Measurements from ENCODE around the gene FARP1.

The FARP1 gene

DNA sequence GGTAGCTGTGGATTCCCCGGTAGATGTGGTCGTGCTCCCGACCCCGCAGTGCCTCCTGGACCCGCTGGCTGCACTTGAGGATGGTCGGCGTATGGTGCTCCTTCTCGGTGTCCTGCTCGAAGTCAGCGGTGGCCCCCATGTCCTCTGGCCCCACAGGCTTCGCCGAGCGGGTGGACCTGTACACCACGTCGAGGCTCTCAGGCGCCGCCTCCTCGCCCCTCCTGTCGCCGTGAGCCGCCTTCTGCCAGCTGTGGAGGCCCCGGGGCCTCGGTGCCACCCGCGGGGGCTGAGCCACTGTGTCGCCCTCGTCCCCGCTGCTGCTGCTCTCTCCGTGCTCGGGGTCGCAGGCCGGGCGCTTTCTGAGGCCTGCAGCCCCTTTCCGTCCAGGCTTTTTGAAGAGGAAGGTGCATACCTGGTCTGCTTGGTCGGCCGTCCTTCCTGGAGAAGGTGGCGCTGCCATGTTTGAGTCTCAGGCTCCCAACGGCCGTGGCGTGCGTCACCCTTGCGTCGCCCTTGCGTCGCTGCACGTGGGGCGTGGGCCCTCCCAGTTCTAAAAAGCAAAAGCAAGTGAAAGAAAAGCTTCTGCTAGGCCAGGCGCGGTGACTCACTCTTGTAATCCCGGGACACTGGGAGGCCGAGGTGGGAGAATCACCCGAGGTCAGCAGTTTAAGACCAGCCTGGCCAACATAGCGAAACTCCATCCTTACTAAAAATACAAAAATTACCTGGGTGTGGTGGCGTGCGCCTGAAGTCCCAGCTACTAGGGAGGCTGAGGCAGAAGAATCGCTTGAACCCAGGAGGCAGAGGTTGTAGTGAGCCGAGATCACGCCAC, 34.1 kb downstream of the FARP1 start, which contains the start of gene RNF113B:
RNF113B (minus strand) TSS at position 493 of the 832 bp plus-strand sequence; CDS start at position 460, 33 bp downstream.
- no peak for DNase-seq

DNA sequence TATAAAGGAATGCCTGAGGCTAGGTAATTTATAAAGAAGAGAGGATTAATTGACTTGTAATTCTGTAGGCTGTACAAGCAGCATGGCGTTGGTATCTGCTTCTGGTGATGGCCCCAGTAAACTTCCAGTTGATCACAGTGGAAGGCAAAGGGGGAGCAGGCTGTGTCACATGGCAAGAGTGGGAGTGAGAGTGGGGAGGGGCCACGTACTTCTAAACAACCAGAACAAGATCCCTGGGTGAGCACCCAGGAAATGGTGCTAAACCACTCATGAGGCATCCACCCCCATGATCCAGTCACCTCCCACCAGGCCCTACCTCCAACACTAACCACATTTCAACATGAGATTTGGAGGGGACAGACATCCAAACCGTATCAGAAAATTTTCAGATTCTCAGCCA, 37.2 kb downstream of the FARP1 start:
- no peak for DNase-seq

DNA sequence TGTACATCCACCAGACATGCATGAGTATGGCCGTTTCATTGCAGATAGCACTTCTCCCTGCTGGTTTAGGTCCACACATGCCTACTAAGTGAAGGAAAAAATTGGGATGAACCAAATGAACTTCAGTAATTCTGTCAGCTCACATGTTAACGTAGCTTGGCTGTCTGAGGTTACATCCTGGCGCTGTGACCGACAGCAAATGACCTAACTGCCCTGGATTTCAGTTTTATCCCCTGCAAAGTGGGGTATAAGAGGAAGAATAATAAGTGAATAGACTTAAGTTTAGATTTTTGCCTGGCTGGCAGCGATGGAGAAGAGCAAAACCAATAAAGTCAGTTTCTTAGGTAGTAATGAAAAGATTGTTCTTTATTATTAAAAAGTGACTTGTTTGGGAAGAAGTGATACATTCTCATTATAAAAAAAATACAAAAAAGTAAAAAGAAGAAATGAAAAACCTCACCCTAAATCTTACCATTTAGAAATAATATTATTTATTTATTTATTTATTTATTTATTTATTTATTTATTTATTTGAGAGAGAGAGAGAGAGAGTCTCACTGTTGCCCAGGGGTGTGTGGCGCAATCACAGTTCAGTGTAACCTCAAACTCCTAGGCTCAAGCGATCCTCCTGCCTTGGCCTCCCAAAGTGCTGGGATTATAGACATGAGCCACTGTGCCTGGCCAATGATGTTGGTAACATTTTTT, 38.4 kb downstream of the FARP1 start:
- DNase-seq: no peak

DNA sequence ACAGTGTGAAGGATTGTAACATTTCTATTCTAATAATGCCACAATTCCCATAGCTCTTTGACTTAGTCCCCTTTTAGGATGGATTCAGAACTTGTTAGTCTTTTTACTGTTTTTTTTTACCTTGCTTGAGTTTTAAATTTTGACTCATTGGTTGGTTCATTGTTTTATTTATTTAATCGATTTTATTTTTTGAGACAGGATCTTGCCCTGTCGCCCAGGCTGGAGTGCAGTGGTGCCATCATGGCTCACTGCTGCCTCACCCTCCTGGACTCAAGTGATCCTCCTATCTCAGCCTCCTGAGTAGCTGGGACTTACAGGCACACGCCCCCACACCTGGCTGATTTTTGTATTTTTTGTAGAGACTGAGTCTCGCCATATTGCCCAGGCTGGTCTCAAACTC, 39.3 kb downstream of the FARP1 start:
- DNase-seq: no peak

DNA sequence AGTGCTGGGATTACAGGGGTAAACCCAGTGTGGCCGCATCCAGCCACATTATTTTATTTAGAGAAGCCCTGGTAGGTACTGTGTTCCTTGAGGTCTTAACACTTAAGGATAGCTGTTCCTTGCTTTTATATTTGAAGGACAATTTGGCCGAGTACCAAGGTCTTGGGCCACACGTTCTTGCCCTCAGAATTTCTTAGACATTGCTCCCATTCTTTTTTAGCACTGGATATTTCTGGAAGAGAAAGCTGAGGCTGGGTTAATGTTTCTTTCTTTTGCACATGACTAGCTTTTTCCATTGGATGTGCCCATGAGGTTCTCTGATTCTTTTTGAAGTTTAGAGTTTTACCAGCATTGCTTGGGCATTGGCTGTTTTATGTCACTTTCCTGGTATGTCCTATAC, 39.7 kb downstream of the FARP1 start:
- DNase-seq: no peak

DNA sequence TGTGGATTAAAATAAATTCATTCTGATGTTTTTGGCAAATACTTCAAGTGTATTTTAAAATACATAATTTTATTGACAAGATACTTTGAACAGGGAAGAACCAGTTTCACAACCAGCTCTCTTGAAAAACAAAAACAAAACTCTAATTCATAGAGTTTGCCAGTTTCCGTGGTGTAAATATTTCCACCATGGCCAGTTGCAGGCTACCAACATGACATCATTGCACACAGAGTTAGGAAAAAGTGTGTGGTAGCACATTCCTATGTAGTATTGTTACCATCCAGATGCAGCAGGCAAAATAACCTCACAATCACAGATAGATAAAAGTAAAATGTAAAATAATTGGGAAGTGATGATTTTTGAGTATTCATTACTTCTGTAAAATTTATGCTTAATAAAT, 41.9 kb downstream of the FARP1 start:
- no peak for DNase-seq

DNA sequence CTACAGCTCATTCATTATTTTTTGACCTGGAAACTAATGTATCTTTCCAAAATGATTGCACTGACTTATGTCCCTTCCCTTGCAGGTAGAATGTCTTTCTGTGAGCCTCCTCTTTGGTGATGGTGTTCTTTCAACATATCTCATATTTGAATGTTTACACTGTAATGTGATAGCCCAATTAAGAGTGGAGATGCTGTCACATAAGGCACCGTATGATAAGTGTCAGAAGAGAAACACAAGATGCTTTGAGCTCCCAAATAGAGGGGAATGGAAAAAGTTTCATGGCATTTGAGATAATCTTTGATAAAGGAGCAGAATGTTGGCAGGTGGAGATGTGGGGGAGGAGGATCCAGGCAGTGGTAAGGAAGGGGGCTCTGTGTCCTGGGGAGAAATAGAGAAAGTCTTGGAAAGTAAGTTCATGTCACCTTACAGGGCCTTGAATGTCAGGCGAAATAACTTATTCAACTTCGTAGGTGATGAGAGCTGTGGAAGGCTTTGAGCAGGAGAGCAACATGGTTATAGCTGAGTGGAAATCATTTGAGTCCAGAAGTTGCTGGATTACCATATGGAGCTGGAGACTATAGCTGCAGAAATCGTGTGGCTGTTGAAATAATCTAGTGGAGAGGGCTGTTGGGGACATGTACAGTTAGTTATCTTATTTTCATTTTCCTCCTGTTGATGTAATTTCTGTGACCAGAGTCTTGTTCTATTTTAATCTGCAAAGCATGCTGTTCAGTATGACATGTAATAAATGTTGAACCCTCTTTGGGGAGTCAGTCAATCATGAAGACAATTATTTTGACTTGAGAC, 44.5 kb downstream of the FARP1 start:
- no peak for DNase-seq

DNA sequence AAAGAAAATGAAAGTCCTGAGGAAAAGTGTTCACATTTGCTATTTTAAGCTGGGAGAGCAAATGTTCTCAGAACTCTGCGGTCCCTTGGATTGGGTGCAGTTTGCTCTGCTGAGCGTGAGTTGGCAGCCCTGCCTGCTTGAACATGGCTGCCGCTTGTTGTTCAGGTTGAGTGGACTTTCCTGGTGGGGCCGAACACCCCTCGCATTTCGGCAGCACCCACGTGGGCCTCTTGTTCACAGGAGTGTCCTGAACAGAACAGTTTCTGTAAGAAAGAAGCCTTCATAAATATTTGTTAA, 45.0 kb downstream of the FARP1 start:
- no peak for DNase-seq

DNA sequence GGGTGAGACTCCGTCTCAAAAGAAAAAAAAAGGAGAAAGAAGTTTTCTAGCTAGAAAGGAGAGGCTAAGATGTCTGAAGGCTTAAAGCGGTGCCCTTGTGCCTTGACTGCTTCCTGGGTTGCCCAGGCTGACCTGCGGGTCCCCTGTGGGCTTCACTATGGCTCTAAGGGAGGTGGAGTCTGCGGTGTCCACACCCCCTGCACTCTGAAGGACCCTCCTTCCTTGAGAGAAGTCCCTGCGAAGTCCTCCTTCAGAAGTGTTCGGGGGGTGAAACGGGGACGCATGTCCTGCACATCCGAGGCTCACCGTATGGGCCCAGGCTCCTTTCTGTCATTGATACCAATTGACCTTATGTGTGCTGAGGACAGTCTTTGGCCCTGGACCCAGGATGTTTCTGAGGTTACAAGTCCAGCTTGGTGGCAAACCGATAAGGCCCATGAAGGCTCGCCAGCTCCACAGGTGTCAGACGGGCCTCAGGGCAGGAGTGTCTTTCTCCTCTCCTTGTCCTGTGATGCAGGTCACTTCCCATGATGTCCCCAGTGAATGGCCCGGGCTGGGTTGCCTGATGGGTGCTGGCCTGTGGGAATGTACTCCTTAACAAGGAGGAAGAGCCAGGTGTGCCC, 45.8 kb downstream of the FARP1 start:
- no peak for DNase-seq

DNA sequence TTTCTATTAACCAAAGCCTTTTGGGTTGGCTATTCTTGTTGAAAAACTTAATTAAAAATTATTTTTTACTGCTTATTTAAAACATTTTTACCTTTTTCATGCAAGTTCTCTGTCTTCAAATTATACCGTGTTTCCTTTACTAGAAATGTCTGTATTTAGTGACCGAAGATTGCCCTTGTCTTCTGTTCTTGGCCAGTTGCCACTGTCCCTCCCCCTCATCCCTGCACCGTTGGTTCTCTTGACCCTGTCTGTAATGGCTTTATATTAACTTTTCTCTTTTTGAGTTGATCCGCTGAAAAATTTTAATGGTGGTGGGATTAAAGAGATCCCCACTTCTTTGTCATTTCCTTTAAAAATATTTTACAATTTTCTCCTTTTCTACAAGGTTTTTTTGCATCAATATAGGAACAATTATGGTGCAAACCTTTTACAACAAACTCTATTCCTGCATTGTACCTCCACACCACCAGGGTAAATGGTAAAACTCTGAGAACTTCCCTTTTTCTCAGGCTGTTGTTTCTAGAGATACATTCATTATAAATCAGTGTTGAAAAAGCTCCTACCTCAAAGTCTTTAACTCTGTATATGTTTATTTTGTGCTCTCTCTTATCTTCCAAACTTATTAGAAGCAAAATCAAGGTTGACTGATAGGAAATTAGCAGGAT, 47.1 kb downstream of the FARP1 start:
- DNase-seq: no peak

DNA sequence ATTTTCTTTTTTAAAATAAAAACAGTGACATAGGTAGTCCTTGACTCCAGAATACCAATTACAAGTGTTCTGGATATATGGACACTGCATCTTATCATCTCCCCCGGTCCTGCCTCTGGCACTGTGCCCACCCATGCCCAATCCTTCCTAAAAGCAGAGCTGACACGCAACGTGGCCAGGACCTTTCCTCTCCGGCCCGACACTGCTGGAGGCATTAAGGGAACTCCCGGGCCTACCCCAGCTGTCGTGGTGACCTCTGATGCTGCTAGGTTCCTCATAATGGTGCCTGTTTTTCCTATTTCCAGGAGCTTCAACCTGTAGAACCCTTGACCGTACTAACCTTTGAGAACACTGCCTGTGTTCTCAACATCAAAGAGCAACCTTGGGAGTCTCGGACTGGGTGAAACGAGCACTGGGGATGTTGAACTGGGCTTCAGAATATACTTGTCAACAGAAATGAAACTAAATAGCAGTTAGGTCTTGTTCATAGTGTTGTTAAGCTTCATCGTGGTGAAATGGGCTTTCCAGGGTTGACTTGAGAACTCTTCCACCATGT, 48.1 kb downstream of the FARP1 start:
- no peak for DNase-seq

DNA sequence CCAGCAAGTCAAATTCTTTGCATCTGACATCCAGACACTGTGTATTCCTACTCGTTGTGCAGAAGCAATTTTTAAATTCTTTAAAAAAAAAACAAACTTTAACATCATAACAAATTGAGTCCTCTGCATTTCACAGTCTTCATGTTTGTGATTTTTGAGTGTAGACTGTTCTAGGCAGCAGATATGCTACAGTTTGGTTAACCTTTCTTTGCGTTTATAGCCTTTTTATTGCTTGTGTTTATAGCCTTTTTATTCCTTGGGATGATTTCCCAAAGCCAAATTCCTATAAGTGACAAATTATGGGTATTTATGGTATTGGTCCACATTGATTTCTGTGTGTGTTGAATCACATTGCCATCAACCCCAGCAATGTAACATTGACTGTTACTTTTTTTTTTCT, 49.1 kb downstream of the FARP1 start:
- DNase-seq: no peak

DNA sequence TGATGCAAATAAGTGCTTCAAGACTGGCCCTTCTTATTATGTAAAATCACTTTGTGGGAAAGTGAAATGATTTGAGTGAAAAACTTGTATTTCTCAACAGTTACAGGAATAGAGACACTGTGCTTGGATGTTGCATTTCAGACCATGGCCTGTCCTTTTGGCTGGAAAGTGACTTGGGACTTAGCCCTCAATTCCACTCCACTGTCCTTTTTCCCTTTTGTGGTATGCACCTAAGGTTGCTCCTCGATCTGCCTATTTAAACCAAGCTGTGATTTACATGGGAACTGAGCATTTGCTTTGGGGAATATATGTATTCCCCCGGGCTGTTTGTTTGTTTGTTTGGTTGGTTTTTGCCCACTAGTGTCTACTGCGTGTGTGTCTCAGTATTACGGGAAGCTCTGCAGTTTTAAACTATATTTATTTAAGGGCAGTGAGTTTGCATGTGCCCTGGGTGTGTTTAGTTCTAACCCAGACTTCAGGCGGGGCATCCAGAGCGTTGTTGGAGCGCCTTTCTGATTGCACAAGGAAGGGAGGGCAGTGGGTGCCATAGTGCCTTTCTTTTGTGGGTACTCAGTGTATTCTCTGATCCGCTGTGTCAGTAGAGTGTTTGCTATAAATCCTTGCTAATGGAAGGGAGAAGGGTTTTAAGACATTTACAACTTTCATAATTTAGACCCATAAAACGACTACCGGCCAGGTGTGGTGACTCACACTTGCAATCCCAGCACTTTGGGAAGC, 52.3 kb downstream of the FARP1 start:
- no peak for DNase-seq

DNA sequence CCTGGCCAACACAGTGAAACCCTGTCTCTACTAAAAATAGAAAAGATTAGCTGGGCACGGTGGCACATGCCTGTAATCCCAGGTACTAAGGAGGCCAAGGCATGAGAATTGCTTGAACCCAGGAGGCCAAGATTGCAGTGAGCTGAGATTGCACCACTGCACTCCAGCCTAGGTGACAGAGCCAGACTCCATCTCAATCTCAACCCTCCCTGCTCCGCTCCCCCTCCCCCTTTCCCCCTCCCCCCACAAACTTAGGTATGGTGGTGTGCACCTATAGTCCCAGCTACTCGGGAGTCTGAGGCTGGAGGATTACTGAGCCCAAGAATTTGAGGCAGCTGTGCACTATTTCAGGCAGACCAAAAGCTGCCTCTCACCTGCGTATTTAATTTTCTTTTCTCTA, 55.8 kb downstream of the FARP1 start:
- DNase-seq: no peak

DNA sequence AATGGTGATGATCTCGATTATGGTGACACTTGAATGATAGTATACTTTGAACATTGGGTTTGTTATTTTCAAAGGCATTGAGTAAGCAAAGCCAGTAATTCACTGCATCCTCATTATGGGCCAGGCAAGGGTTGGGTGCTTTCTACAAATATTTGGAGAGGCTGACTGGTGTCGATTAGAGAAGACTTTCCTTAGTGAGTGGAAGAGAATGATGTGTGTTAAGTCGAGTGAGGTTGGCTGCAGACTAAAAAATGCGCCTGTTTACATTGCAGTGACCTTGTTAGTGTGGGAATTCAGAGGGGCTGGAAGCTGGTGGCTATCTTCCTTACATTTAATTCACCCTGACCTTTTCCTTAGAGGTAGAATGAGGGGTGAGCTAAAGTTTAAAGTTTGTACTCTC, 56.6 kb downstream of the FARP1 start:
- DNase-seq: no peak

DNA sequence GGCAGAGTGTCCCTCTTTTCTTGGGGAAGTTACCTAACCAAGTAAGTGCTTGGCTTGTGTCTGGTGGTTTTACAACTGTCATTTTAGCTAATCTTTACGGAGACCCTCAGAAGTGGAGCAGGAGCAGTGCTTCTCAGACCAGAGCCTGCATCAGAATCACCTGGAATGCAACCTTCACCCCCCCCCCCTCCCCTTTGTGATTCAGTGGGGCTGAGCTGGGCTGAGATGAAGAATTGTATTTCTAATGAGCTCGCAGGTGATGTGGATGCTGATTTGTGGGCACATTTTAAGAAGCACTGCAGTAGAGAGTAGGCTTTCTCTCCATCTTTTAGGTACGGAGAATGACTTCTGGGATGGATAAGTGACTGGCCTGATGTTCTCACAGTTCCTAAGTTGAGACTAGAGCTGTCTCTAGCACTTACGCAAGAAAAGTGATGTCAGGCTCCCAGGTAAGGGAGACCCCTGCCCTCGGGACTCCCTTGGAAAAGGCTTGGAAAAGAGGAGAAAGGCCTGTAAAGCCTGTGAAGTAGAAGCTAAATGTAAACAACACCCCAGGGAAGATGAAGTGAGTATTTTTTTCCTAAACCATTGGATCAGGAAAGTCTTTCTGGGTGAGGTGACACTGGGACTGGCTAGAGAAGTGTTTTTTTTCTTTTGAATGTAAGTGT, 57.5 kb downstream of the FARP1 start:
- DNase-seq: no peak

DNA sequence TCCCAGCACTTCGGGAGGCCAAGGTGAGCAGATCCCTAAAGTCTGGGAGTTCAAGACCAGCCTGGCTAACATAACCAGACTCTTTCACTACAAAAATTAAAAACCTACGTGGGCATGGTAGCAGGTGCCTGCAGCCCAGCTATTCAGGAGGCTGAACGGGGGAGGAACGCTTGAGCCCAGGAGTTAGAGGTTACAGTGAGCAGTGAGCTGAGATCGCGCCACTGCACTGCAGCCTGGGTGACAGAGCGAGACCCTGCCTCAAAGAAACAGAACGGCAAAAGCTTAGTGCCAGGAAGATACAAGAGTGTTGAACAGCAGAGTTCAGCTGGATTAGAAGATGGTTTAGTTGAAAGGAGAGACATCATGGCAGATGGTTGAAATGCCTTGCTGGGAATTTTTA, 58.3 kb downstream of the FARP1 start:
- no peak for DNase-seq

DNA sequence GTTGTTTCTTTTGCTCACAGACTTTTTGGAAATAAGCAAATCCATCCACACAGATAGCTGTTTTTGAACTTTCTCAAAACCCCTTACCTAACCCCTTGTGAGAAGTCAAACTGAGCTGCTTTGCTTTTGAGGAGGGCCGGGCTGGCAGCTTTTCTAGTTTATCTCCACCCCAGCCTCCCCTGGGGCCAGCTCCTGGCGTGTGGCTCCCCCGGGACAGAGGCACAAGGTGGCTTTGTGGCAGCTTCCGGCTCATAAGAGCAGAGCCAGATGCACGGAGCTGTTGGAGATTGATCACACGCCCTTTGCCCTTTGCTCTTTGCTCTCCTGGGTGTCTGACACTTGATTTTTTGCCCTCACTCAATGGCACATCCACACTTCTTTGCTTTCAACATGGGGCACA, 59.1 kb downstream of the FARP1 start:
- DNase-seq: no peak

DNA sequence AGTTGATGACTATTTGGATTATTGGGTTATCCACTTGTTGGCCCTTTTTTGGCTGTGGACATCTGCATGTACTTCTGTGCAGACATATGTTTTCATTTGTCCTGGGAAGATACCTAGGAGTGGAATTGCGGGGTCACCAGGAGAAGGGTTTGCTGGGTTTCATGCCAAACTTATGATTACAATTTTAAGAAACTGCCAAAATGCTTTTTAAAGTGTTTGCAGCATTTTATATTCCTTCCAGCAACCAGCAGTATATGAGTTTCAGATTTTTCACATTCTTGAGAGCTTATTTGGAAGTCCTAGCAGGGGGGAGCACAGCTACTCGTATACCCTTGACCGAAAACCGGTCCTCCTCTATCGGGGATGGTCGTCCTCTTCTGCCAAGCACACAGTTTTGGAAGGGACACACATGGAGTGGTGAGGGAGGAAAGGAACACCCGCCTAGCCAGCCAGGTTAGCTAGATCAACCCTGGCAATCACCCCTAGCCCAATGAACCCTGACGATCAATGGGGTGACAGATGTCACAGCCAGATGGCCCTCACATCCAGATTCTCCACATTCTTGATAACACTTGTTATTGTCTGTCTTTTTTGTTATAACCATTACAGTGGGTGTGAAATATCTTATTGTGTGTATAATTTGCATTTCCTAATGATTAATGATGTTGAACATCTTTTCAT, 60.9 kb downstream of the FARP1 start:
- no peak for DNase-seq

DNA sequence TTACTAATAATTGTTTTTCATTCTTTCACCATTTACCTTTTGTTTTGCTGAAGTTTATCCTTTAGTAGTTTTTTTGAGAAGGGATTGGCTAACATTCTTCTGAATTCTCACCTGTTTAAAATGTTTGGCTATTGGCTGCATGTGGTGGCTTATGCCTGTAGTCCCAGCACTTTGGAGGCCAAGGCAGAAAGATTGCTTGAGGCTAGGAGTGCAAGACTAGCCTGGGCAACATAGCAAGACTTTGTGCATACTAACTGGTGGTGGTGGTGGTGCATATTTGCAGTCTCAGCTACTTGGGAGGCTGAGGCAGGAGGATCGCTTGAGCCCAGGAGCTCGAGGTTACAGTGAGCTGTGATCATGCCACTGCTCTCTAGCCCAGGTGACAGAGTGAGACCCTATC, 61.7 kb downstream of the FARP1 start:
- DNase-seq: no peak

DNA sequence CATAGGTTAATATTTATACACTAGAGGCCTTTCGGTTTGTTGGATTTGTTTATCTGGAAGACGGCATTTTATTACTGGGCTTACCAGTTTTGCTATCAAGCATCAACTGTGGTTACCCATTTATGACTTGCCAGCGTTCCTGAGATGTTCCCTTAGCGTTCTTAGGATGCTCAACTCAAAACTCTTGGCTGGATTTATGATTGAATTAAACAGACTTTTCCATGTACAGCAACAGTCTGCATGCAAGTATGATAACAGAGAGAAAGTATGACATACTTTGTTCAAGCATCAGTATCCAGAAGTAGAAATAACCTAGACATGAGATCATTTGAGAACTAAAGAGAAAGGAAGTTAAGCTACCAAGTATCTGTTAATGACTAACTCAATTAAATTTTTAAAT, 64.1 kb downstream of the FARP1 start:
- DNase-seq: no peak
